Kidney glomerular epithelial cell (primary cell): Measurements from ENCODE around the gene PLA2G4D.

Experiments
- DNase-seq: peaks from one replicate; lab custom pipeline; 2025; lab: John Stamatoyannopoulos, UW

Gene PLA2G4D

GRCh38 chr15:42071717-42072116 is 22.6 kb downstream of the PLA2G4D start:
- no peak for DNase-seq

DNA sequence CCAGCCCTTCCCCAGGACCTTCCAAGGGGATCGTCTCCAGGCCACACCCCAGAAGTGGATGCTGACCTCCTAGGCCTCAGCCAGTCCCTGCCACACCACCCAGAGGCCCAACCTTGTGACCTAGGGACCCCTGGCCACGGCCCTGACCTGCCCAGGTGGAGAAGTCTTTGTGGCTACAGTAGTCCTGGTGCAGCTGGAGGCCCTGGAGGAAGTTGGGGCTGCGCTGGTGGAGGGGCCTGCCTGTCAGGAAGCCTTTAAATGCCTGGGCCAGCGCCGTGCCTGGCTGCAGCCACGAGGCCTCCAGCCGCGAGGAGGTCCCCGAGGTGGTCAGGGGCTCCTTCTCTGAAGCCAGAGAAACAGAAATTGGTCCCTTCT is 23.4 kb downstream of the PLA2G4D start:
- no peak for DNase-seq

DNA sequence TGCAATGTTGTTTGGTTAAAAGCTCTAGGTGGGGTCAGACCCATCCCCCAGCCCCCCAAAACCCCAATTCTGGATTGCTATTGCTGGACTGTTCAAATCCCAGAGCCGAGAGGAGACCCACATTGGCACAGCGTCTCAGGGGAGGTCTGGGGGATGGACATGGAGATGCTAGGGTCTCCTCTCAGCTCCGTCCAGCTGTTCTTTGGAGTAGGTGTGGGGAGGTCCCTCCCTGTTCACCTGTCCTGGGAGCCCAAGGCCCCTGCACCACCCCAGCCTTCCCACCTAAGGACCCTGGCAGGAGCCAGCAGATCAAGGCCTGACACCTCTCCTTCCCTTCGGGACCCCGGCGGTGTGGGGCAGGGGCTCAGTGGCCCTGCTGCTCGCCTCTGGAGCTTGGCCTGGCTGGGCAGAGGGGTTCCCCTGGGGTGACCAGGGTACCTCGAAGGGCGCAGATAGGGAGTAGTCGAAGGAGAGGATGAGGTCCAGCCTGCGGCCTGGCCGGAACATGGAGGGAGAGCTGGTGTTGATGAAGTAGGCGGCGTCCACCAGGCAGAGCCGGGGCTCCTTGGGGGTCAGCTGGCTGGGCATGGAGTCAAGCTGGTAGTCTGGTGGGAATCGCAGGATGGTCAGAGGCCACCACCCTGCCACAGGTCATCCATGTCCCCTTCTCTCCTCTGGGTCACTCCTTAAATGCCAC is 23.9 kb downstream of the PLA2G4D start:
- DNase-seq, result no peak

DNA sequence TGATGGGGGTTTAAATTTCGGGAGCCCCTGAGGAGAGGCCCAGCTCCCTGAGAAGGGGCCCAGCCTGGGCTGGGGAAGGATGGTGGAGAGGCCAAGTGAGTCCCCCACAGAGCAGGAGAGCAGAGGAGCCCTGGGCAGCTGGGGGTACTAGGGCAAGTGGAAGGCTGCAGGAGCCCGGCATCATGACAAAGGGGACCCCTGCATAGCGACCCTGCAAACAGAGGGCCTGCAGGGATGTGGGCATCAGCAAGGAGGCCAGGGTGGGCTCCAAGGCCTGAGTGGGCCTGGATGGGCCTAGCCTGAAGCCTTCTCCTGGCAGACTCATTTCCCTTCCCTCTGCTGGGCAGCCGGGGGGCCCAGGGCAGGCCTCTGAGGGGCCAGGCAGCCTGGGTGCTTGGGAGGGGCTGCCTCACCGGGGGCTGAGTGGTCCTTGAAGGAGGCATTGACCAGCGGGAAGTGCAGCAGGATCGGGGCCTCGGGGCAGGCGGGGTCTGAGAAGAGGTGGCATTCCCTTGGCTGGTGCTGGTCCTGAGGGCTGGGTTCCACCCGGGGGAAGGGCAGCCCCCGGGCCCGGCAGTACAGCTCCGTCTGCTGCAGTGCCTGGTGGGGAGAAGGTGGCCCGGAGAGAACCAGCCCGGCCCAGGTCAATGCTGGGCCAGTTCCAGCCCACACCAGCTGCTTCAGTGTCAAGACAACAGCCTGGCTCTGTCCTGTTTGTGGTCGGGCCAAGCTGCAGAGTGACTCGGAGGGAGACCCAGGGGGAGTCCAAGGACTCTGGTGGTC is 24.7 kb downstream of the PLA2G4D start:
- no peak for DNase-seq

- no peak for DNase-seq
Measured at GRCh38 chr15:42069025-42069424, 25.3 kb downstream of the PLA2G4D start.

DNA sequence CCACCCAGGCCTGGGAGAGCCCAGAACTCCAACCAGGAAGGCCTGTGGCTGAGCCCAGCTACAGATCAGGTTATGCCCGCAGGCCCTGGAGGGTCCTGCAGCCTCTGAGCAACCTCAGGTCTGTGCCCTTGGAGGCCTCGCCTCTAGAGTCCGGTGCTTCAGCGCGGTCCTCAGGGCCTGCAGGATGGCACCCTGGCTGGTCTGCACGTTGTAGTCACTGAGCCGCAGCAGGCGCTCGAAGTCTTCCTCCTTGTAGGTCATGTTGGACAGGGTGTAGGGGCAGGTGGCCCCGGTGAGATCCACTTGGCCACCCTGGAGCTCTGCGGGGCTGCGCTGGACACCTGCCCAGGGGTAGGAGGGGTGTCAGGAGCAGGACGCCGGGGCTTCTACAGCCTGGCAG is 25.8 kb downstream of the PLA2G4D start:
- no peak for DNase-seq

GRCh38 chr15:42066764-42067415 is 27.5 kb downstream of the PLA2G4D start:
- no peak for DNase-seq

GRCh38 chr15:42065468-42065867 is 28.9 kb downstream of the PLA2G4D start:
- DNase-seq, result no peak

DNA sequence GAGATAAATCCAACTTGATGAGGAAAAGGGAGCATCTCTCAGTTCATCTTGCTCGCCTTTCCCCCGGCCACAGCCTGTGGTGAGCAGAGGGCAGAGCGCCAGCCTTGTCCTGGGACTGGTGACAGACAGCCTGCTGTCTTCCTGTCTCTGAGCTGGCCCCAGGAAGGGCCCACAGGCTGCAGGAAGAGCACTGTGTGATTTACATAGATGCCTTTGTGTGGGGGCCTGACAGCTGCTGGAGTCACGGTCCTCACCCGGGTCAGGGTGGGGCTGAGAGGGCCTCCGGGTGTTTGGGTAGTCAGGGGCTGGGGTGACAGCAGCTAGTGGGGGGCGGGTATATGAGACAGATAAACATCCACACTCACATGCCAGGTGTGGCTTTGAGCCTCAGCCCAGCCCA is 29.3 kb downstream of the PLA2G4D start:
- DNase-seq, result no peak

DNA sequence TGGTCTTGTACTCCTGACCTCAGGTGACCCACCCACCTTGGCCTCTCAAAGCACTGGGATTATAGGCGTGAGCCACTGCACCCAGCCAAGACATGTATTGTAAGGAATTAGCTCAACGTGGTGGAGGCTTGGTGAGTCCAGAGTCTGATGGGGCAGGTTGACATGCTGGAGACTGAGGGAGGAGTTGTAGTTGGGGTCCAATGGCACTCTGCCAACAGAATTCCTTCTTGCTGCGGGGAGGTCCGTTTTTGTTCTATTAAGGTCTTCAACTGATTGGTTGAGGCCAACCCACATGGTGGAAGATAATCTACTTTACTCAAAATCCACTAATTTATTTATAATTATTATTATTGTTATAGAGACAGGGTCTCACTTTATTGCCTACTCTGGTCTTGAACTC is 30.1 kb downstream of the PLA2G4D start:
- no peak for DNase-seq

GRCh38 chr15:42063122-42063848 is 31.1 kb downstream of the PLA2G4D start:
- no peak for DNase-seq

DNA sequence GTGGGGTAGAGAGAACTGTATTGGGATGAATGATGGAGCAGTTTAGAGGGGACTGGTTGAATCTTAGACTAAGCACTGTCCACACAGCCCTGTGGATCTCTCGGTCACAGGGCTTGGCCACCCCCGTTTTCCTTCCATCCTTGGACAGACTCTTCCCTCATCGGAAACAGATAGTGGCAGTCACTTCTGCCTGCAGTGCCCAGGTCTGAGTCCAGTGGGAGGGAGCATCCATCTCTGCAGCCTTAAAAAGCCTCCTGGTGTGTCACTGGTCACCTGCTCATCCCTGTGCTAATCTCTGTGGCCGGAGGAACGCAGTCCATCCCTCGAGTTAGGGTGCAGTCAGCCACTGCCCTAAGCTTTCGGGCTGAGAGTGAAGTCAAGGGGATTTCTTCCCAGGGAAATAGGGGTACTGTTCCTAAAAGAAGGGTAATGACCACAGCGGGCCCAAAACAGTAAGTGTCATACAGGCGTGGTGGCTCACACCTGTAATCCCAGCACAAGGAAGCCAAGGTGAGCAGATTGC is 32.0 kb downstream of the PLA2G4D start:
- no peak for DNase-seq

GRCh38 chr15:42060797-42061196 is 33.6 kb downstream of the PLA2G4D start:
- no peak for DNase-seq

GRCh38 chr15:42060477-42060763 is 33.9 kb downstream of the PLA2G4D start:
- DNase-seq, result no peak

DNA sequence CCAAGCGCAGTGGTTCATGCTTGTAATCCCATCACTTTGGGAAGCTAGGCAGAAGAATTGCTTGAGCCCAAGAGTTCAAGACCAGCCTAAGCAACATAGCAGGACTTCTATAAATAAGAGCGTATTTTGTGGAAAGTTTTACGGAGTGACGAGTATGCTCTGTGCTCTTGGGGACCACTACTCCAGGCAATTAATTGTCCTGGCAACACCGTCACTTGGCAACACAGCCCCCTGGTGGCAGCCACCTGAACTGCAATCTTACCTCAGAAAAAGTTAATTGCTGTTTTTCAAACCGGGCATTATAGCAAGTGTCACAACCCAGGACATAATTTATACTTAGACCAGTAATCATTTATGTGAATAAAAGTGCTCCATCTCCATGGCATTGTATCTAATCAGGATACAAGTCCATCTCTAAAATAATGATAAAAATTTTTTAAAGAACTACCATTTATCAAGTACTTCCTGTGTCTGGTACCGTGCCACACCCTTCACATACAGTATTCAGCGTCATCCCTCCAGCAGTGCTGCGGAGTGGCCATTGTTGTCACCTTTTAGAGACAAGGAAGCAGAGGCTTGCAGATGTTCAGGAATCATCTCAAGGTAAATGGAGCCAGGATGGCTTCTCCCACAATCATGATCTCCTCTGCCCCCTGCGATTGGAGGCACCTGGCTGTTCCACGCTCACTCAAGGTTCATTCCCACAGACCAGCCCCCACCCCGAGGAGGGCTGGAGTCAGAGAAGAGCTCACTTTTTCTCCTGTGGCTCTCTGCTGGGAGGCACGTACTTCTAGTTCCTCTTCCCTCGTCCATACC is 34.5 kb downstream of the PLA2G4D start:
- peak; percentile 58 for DNase-seq

DNA sequence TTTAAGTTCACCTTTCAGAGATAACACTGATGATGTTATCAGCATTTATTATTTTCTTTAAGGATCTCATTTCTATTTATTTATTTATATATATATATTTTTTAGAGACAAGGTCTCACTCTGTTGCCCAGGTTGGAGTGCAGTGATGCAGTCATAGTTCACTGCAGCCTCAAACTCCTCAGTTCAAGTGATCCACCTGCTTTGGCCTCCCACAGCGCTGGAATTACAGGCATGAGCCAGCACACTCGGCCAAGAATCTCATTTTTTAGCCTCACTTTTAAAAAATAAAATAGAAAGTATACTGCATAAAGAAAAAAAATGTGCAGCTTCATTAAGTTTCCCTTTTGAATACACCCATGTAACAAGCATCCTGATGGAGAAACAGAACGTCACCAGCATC is 35.6 kb downstream of the PLA2G4D start:
- no peak for DNase-seq

GRCh38 chr15:42057799-42058646 is 36.3 kb downstream of the PLA2G4D start:
- no peak for DNase-seq

DNA sequence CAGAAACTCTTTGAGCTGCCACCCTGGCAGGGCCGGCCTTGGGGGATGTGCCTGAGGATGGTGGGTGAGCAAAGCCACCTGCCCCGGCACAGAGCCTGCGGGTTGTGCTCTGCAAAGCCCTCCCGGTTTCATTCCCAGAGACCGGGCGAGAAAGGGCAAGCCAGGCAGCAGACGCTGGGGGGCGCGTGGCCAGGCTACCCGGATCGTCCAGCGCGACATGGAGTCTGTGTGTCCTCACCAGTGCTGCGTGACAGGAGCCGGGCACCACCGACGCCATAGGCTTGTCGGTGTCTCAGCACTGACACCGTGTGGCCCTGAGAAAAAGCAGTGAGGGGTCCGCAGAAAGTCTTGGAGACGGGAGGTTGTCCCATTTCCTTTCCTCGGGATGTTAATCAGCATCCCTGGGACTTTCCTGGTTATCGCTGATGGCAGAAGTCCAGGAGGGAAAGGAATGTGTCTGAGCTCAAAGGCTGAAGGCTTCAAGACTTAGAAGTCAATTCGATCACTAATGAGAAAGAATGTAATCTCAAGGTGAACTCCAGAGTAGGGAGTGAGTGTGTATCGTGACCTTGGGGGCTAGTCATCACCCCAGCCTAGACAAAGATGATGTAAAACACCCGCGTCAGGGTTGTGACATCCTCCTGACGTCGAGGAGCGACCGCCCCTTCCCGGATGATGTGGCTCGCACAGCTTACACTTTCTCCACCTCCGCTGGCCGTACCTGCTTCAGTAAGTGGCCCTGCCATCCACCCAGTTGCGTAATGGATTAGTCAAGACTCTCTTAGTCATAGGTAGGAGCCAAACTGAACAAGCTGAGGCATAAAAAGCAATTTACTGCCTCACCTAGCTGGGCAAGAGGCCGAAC is 37.2 kb downstream of the PLA2G4D start:
- peak; percentile 66 for DNase-seq

DNA sequence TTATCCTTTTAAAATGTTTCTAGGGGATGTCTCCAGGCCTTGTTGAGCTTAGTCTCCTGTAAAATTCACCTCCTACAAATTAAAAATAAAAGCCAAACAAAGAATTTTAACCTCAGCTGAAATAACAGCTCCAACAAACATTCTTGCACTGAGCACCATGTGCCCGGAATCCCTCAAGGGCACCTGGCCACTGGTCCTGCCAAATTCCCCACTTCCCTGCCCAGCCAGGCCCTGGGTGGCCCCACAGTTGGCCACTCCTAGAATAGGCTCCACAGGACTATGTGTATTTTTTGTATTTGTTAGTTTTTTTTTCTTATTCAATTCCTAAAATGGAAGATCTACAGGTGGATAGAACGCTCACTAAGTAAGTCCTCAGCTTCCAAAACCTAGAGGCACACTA is 40.4 kb downstream of the PLA2G4D start:
- DNase-seq, result no peak

DNA sequence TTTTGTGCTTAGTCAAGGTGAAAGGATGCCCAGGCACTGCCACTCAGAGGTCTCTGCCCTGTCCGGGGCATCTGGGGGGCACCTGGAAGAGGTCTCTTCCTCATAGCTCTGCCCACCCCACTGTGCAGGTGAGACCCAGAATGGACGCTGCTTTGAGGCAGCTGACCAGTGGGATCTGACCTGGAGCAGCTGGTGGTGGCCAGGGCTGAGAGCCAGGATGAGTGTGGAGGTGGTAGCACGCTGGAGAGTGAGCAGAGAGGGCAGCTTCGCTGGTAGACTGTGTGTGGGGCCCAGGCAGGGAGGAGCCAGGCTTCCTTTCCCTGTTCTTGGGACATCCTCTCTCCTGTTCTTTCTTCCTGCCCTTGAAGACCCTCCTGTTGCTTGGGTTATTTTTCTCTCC is 41.4 kb downstream of the PLA2G4D start:
- no peak for DNase-seq
